Tracheal epithelial cell (primary cell): Measurements from ENCODE around the gene GAPDHS. TPM values are rescaled to one million over a fixed set of nuclear protein-coding genes. Genes with fewer than 3 reads are reported as not detected.

ENCODE experiments used
- total RNA-seq: library from RNA; depleted of rRNA; stranded (reverse); fragments of >200 nt; gene quantifications from 2 replicates; pipeline ENCODE4 v1.2.1, GENCODE V29; 2014

Gene GAPDHS
- total RNA-seq: not detected in 2 replicates

GRCh38 chr19:35533201-35533821 lies at the start of gene GAPDHS:
Gene GAPDHS (plus strand): TSS chr19:35533456. CDS start chr19:35533528, 72 bp downstream.

GRCh38 chr19:35490364-35490763 lies 42.9 kb upstream of the GAPDHS start, which contains the start of gene KRTDAP:
Gene KRTDAP (minus strand): TSS chr19:35490464. CDS start chr19:35490442, 22 bp downstream.

GRCh38 chr19:35513628-35514281 lies 19.5 kb upstream of the GAPDHS start, which contains the start of gene DMKN:
Gene DMKN (minus strand): TSS chr19:35513649. CDS start chr19:35513475, 174 bp downstream.

GRCh38 chr19:35528218-35529038 lies 4.8 kb upstream of the GAPDHS start, which contains the start of gene SBSN:
Gene SBSN (minus strand): TSS chr19:35528311. CDS start chr19:35528281, 30 bp downstream.

GRCh38 chr19:35545001-35545854 lies 12.0 kb downstream of the GAPDHS start, which contains the start of gene TMEM147:
Gene TMEM147 (plus strand): TSS chr19:35545626. CDS start chr19:35545740, 114 bp downstream.

GRCh38 chr19:35563207-35563829 lies 30.1 kb downstream of the GAPDHS start, which contains the start of gene ATP4A:
Gene ATP4A (minus strand): TSS chr19:35563658. CDS start chr19:35563629, 29 bp downstream.

GRCh38 chr19:35585848-35586247 lies 52.6 kb downstream of the GAPDHS start, which contains the start of gene PMIS2:
Gene PMIS2 (plus strand): TSS chr19:35586173. CDS start chr19:35586260, 87 bp downstream.

Other genes starting within 250 kb of the GAPDHS start
- gene MAG, start 241.3 kb upstream of the GAPDHS start, total RNA-seq: not detected in 2 replicates
- gene CD22, start 204.3 kb upstream of the GAPDHS start, total RNA-seq: not detected in 2 replicates
- under 0.01 TPM in 1 of 2 replicates, not detected in the other for gene FFAR1, start 185.6 kb upstream of the GAPDHS start, total RNA-seq
- gene FFAR3, start 175.0 kb upstream of the GAPDHS start, total RNA-seq: not detected in 2 replicates
- not detected in 2 replicates for gene GPR42, start 162.4 kb upstream of the GAPDHS start, total RNA-seq
- gene FFAR2, start 85.2 kb upstream of the GAPDHS start, total RNA-seq: 0.24 TPM in 1 of 2 replicates, not detected in the other
- 3.1 TPM in 1 of 2 replicates, not detected in the other for gene KRTDAP, start 43.0 kb upstream of the GAPDHS start, total RNA-seq
- gene DMKN, start 19.8 kb upstream of the GAPDHS start, total RNA-seq: 75.0 and 131 TPM in 2 replicates
- gene SBSN, start 5.1 kb upstream of the GAPDHS start, total RNA-seq: 2.3 and 16.6 TPM in 2 replicates
- gene TMEM147, start 12.2 kb downstream of the GAPDHS start, total RNA-seq: 132 and 141 TPM in 2 replicates
- not detected in 2 replicates for gene ATP4A, start 30.2 kb downstream of the GAPDHS start, total RNA-seq
- gene PMIS2, start 52.7 kb downstream of the GAPDHS start, total RNA-seq: not detected in 2 replicates
- 3.8 and 7.5 TPM in 2 replicates for gene HAUS5, start 79.3 kb downstream of the GAPDHS start, total RNA-seq
- gene RBM42, start 95.6 kb downstream of the GAPDHS start, total RNA-seq: 40.9 and 48.0 TPM in 2 replicates
- not detected in 2 replicates for gene ETV2, start 108.3 kb downstream of the GAPDHS start, total RNA-seq
- gene COX6B1, start 114.9 kb downstream of the GAPDHS start, total RNA-seq: 309 and 377 TPM in 2 replicates
- not detected in 2 replicates for gene UPK1A, start 133.1 kb downstream of the GAPDHS start, total RNA-seq
- gene ZBTB32, start 171.1 kb downstream of the GAPDHS start, total RNA-seq: not detected in 2 replicates
- gene KMT2B, start 184.5 kb downstream of the GAPDHS start, total RNA-seq: 6.7 and 7.9 TPM in 2 replicates
- gene IGFLR1, start 209.0 kb downstream of the GAPDHS start, total RNA-seq: not detected in 2 replicates
- 3.2 and 5.3 TPM in 2 replicates for gene U2AF1L4, start 212.0 kb downstream of the GAPDHS start, total RNA-seq
- gene PSENEN, start 212.2 kb downstream of the GAPDHS start, total RNA-seq: 15.9 and 18.1 TPM in 2 replicates
- gene LIN37, start 215.1 kb downstream of the GAPDHS start, total RNA-seq: 6.4 and 8.0 TPM in 2 replicates
- gene HSPB6, start 223.6 kb downstream of the GAPDHS start, total RNA-seq: 0.43 TPM in 1 of 2 replicates, not detected in the other
- gene PROSER3, start 224.7 kb downstream of the GAPDHS start, total RNA-seq: 2.9 and 4.0 TPM in 2 replicates
- under 0.01 TPM in 1 of 2 replicates, not detected in the other for gene ARHGAP33, start 242.1 kb downstream of the GAPDHS start, total RNA-seq